H9 (cell line): Measurements from ENCODE around the gene ARF5. TPM values are rescaled to one million over a fixed set of nuclear protein-coding genes. Genes with fewer than 3 reads are reported as not detected.

ENCODE experiments used
- DNase-seq: peaks from one replicate; pipeline ENCODE4 v3.0.0-alpha.2; 2017
- H2AFZ ChIP-seq: one replicate; pipeline ENCODE4 v1.6.1; 2013; ENCODE audit warnings: mild to moderate bottlenecking, low read length, control low read depth, moderate library complexity
- H2AK5ac ChIP-seq: 2 replicates; pipeline ENCODE4 v1.6.1; 2013; ENCODE audit warnings: low read length, control low read depth, mixed read lengths; ENCODE audit not compliant: insufficient read length
- H2BK120ac ChIP-seq: one replicate; pipeline ENCODE4 v1.6.1; 2013; ENCODE audit warnings: low read depth, mild to moderate bottlenecking, low read length, control low read depth, inconsistent platforms; ENCODE audit not compliant: poor library complexity, severe bottlenecking
- H2BK12ac ChIP-seq: 2 replicates; pipeline ENCODE4 v1.6.1; 2013; ENCODE audit warnings: low read length, control low read depth, mixed read lengths, low read depth; ENCODE audit not compliant: insufficient read length
- H2BK15ac ChIP-seq: 2 replicates; pipeline ENCODE4 v1.6.1; 2013; ENCODE audit warnings: low read depth, low read length, control low read depth
- H2BK20ac ChIP-seq: one replicate; pipeline ENCODE4 v1.6.1; 2013; ENCODE audit warnings: low read depth, mild to moderate bottlenecking, low read length, control low read depth, inconsistent platforms; ENCODE audit not compliant: poor library complexity, severe bottlenecking
- H2BK5ac ChIP-seq: 2 replicates; pipeline ENCODE4 v1.6.1; 2013; ENCODE audit warnings: low read length, control low read depth, mixed read lengths; ENCODE audit not compliant: insufficient read length
- H3K14ac ChIP-seq: 2 replicates; pipeline ENCODE4 v1.6.1; 2013; ENCODE audit warnings: low read length, control low read depth; ENCODE audit not compliant: insufficient read depth
- H3K18ac ChIP-seq: 2 replicates; pipeline ENCODE4 v1.6.1; 2013; ENCODE audit warnings: low read depth, mild to moderate bottlenecking, mixed read lengths, low read length, control low read depth; ENCODE audit not compliant: insufficient read length
- H3K23ac ChIP-seq: 2 replicates; pipeline ENCODE4 v1.6.1; 2013; ENCODE audit warnings: low read length, control low read depth, mixed read lengths, low read depth; ENCODE audit not compliant: insufficient read length
- H3K23me2 ChIP-seq: 2 replicates; pipeline ENCODE4 v1.6.1; 2013; ENCODE audit warnings: low read depth, mild to moderate bottlenecking, mixed read lengths, low read length, control low read depth; ENCODE audit not compliant: insufficient read length, poor library complexity, severe bottlenecking
- H3K27ac ChIP-seq: 2 replicates; pipeline ENCODE4 v1.5.1; 2013; ENCODE audit warnings: low read length, control low read depth, mixed read lengths, low read depth; ENCODE audit not compliant: insufficient read length
- H3K27me3 ChIP-seq: 2 replicates; pipeline ENCODE4 v1.6.1; 2013; ENCODE audit warnings: low read length, control low read depth, inconsistent platforms; ENCODE audit not compliant: insufficient read depth
- H3K4ac ChIP-seq: 2 replicates; pipeline ENCODE4 v1.6.1; 2013; ENCODE audit warnings: low read depth, mild to moderate bottlenecking, control low read depth, inconsistent platforms, low read length, moderate library complexity
- H3K4me1 ChIP-seq: 2 replicates; pipeline ENCODE4 v1.6.1; 2013; ENCODE audit warnings: low read length, control low read depth, inconsistent platforms; ENCODE audit not compliant: insufficient read depth
- H3K4me2 ChIP-seq: 2 replicates; pipeline ENCODE4 v1.6.1; 2013; ENCODE audit warnings: low read length, control low read depth, mixed read lengths; ENCODE audit not compliant: insufficient read length, insufficient read depth
- H3K56ac ChIP-seq: 2 replicates; pipeline ENCODE4 v1.6.1; 2013; ENCODE audit warnings: low read depth, mild to moderate bottlenecking, mixed read lengths, low read length, control low read depth; ENCODE audit not compliant: insufficient read length
- H3K79me1 ChIP-seq: 2 replicates; pipeline ENCODE4 v1.6.1; 2013; ENCODE audit warnings: low read depth, mild to moderate bottlenecking, moderate library complexity, low read length, control low read depth, inconsistent platforms; ENCODE audit not compliant: insufficient read depth, poor library complexity, severe bottlenecking
- H3K79me2 ChIP-seq: 2 replicates; pipeline ENCODE4 v1.6.1; 2013; ENCODE audit warnings: low read length, control low read depth, inconsistent platforms; ENCODE audit not compliant: insufficient read depth
- H3K9ac ChIP-seq: 2 replicates; pipeline ENCODE4 v1.6.1; 2013; ENCODE audit warnings: low read length, control low read depth, mixed read lengths; ENCODE audit not compliant: insufficient read length; ENCODE audit errors: extremely low read depth
- H3K9me3 ChIP-seq: one replicate; pipeline ENCODE4 v1.6.1; 2013; ENCODE audit warnings: low read depth, low read length, inconsistent platforms; ENCODE audit not compliant: control insufficient read depth
- H3T11ph ChIP-seq: one replicate; pipeline ENCODE4 v1.6.1; 2013; ENCODE audit warnings: mild to moderate bottlenecking, low read length, control low read depth, inconsistent platforms
- H4K20me1 ChIP-seq: one replicate; pipeline ENCODE4 v1.6.1; 2013; ENCODE audit not compliant: control insufficient read depth, insufficient read length, insufficient read depth
- H4K5ac ChIP-seq: 2 replicates; pipeline ENCODE4 v1.6.1; 2013; ENCODE audit warnings: low read depth, mild to moderate bottlenecking, mixed read lengths, low read length, control low read depth; ENCODE audit not compliant: insufficient read length
- H4K8ac ChIP-seq: replicated peaks from 2 replicates; pipeline ENCODE4 v1.6.1; 2013; ENCODE audit warnings: low read length, control low read depth, mixed read lengths, low read depth; ENCODE audit not compliant: insufficient read length
- H4K91ac ChIP-seq: 2 replicates; pipeline ENCODE4 v1.6.1; 2013; ENCODE audit warnings: low read depth, mild to moderate bottlenecking, moderate library complexity, mixed read lengths, low read length, control low read depth; ENCODE audit not compliant: insufficient read length
- H3K27ac Mint-ChIP-seq, 3 experiments: 2 replicates in 2 of 3; 3 replicates in 1 of 3; pipeline ENCODE4 v1.8.0; 2020 to 2021; ENCODE audit warnings: mixed read lengths in 3 of 3, mild to moderate bottlenecking in 1 of 3, moderate library complexity in 1 of 3
- H3K27me3 Mint-ChIP-seq: 2 replicates; pipeline ENCODE4 v1.8.0; 2021; ENCODE audit warnings: low read depth, mild to moderate bottlenecking, moderate library complexity, mixed read lengths
- H3K36me3 Mint-ChIP-seq, 3 experiments: 2 replicates in 2 of 3; 3 replicates in 1 of 3; pipeline ENCODE4 v1.8.0; 2020 to 2021; ENCODE audit warnings: low read depth in 3 of 3, mixed read lengths in 3 of 3; ENCODE audit not compliant: insufficient read depth in 1 of 3
- H3K4me1 Mint-ChIP-seq, 2 experiments: 2 replicates each; pipeline ENCODE4 v1.8.0; 2020; ENCODE audit warnings: mixed read lengths in 2 of 2
- H3K4me3 Mint-ChIP-seq, 2 experiments: 2 replicates in 1 of 2; 3 replicates in 1 of 2; pipeline ENCODE4 v1.8.0; 2020 to 2021; ENCODE audit warnings: mild to moderate bottlenecking in 2 of 2, mixed read lengths in 2 of 2, moderate library complexity in 1 of 2
- H3K9me3 Mint-ChIP-seq, 2 experiments: 2 replicates in 1 of 2; 3 replicates in 1 of 2; pipeline ENCODE4 v1.8.0; 2020; ENCODE audit warnings: mild to moderate bottlenecking in 2 of 2, mixed read lengths in 2 of 2, moderate library complexity in 1 of 2
- whole genome bisulfite sequencing: extraction: QIAGEN DNeasy Blood & Tissue Kit; methylation state at CpG from one replicate; pipeline ENCODE4 v1.1.7; 2013; ENCODE audit warnings: missing lambda C conversion rate, low lambda C conversion rate, mixed read lengths; ENCODE audit not compliant: insufficient read length; ENCODE audit errors: extremely low coverage; 5-methylcytosine and 5-hydroxymethylcytosine counted together
- total RNA-seq: library from RNA; stranded (reverse); gene quantifications from 2 replicates; pipeline ENCODE4 v1.2.1, GENCODE V29; 2021
- TF ChIP-seq, protein P1 (sequence below): fragments of 200-600 bp; sonication (generic); conservative IDR thresholded peaks from 3 replicates; pipeline ENCODE4 v1.8.0; 2021; ENCODE audit warnings: antibody characterized with exemption, mild to moderate bottlenecking

Gene ARF5
- total RNA-seq, 1 experiment from 2014 or later = 169 TPM

GRCh38 chr7:127608446-127608845, 20.2 kb downstream of the ARF5 start:
- H3K4ac ChIP-seq = no peak overlapping the region
- no peak overlapping the region for H3K23ac ChIP-seq
- no peaks in the 10 kb centered on the region for H4K20me1 ChIP-seq
- no peak overlapping the region for H3K27ac Mint-ChIP-seq
- no peaks in the 10 kb centered on the region for H3K4me1 Mint-ChIP-seq
- no peak overlapping the region for H3K14ac ChIP-seq
- DNase-seq = no peak
- no peak overlapping the region for H3K18ac ChIP-seq
- H3K9me3 Mint-ChIP-seq = peaks cover 7 to 8% of the 10 kb centered on the region in 2 experiments; a peak in 4 of 5 replicates
- no peak overlapping the region for H2BK20ac ChIP-seq
- no peak overlapping the region for H2BK5ac ChIP-seq
- H2AFZ ChIP-seq = no peak overlapping the region
- no peak overlapping the region for H3K4me2 ChIP-seq
- H3K27me3 ChIP-seq = no peaks in the 10 kb centered on the region; the same call in 1 of the 2 replicates
- H4K91ac ChIP-seq = no peak overlapping the region
- no peak overlapping the region for H3K9ac ChIP-seq
- H2AK5ac ChIP-seq = no peak overlapping the region
- H3K27ac ChIP-seq = no peak overlapping the region
- peaks cover 0 to 4% (median 0%) of the 10 kb centered on the region in 3 experiments; a peak in 4 of 7 replicates for H3K36me3 Mint-ChIP-seq
- no peak overlapping the region for H4K5ac ChIP-seq
- no peak overlapping the region for H2BK12ac ChIP-seq
- H4K8ac ChIP-seq = no peak overlapping the region
- H3K56ac ChIP-seq = no peak overlapping the region
- no CpG with 5 or more reads among the region's 6 CpGs for WGBS
- H3K79me2 ChIP-seq = no peaks in the 10 kb centered on the region
- H3T11ph ChIP-seq = no peak overlapping the region
- H2BK120ac ChIP-seq = no peak overlapping the region
- no peaks in the 10 kb centered on the region for H3K9me3 ChIP-seq
- H3K4me3 Mint-ChIP-seq = no peak overlapping the region
- no peaks in the 10 kb centered on the region for H3K79me1 ChIP-seq
- H3K27me3 Mint-ChIP-seq = peaks cover 23% of the 10 kb centered on the region
- H2BK15ac ChIP-seq = no peak overlapping the region
- no peaks in the 10 kb centered on the region for H3K23me2 ChIP-seq
- H3K4me1 ChIP-seq = no peaks in the 10 kb centered on the region
- TF ChIP-seq, protein P1, sequence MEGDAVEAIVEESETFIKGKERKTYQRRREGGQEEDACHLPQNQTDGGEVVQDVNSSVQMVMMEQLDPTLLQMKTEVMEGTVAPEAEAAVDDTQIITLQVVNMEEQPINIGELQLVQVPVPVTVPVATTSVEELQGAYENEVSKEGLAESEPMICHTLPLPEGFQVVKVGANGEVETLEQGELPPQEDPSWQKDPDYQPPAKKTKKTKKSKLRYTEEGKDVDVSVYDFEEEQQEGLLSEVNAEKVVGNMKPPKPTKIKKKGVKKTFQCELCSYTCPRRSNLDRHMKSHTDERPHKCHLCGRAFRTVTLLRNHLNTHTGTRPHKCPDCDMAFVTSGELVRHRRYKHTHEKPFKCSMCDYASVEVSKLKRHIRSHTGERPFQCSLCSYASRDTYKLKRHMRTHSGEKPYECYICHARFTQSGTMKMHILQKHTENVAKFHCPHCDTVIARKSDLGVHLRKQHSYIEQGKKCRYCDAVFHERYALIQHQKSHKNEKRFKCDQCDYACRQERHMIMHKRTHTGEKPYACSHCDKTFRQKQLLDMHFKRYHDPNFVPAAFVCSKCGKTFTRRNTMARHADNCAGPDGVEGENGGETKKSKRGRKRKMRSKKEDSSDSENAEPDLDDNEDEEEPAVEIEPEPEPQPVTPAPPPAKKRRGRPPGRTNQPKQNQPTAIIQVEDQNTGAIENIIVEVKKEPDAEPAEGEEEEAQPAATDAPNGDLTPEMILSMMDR = no peak
